ENCODE data around the gene LAMA3.

GRCh38 chr18:23816740-23817139, 127.5 kb downstream of the LAMA3 start:
- no peak for TF ChIP-seq ZNF274 (IDR thresholded peaks at IDR 0.05; ENCODE audit: low read depth, low read length)
- TF ChIP-seq YY1 (IDR thresholded peaks at IDR 0.05; ENCODE audit: insufficient read depth, insufficient read length): no peak
